HG03097 (cell line): ENCODE data around the gene TUBGCP5.
"Not testable (repeated sequence)": the region's sequence is repeated elsewhere in the genome, so short reads cannot be mapped to it uniquely, and the experiment has no call there.

Experiments used
- ATAC-seq: cut with Tn5 transposase; IDR thresholded peaks from one replicate; pipeline ENCODE4 v1.9.1; 2021; ENCODE audit not compliant: unreplicated experiment, low FRiP score

Gene TUBGCP5

GRCh38 chr15:23039143-23039916 is at the start of gene TUBGCP5:
Gene TUBGCP5, minus strand, starts transcription at chr15:23039569. Its CDS starts 26 bp downstream, at chr15:23039543.
- ATAC-seq: peak; percentile 96

GRCh38 chr15:23083115-23083514 is 43.7 kb upstream of the TUBGCP5 start:
- ATAC-seq: no peak

- not testable (repeated sequence) for ATAC-seq
These were observed 42.8 kb upstream of the TUBGCP5 start for GRCh38 chr15:23081996-23082737.

DNA sequence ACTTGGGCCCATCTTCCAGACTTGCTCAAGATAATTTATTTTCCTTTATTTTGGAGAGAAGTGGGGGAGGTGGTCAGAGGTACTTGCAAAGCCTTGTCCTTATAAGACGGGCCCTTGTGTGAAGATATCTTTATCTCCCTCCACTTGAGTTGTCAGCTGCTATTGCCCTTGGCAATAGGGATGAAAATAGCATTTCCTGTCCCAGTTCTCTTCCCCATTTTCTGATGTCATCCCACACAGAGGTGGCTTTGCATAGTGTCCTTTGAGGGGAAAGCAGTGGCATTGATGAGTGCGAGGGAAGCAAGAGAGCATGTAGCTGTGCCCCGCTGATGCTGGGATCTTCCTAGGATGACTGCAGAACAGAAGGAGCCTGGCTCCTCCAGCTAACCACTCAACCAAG is 41.9 kb upstream of the TUBGCP5 start:
- no peak for ATAC-seq

- ATAC-seq: no peak
These were observed 40.4 kb upstream of the TUBGCP5 start for GRCh38 chr15:23079766-23080165.

- no peak for ATAC-seq
These were observed 36.6 kb upstream of the TUBGCP5 start for GRCh38 chr15:23075927-23076326.

- ATAC-seq: no peak
These were observed 35.3 kb upstream of the TUBGCP5 start for GRCh38 chr15:23074684-23075083.

GRCh38 chr15:23073890-23074646 is 34.7 kb upstream of the TUBGCP5 start:
- no peak for ATAC-seq

GRCh38 chr15:23072633-23073032 is 33.3 kb upstream of the TUBGCP5 start:
- ATAC-seq: no peak

- no peak for ATAC-seq
These were observed 30.3 kb upstream of the TUBGCP5 start for GRCh38 chr15:23069496-23070166.

GRCh38 chr15:23067416-23067815 is 28.0 kb upstream of the TUBGCP5 start:
- ATAC-seq: no peak

DNA sequence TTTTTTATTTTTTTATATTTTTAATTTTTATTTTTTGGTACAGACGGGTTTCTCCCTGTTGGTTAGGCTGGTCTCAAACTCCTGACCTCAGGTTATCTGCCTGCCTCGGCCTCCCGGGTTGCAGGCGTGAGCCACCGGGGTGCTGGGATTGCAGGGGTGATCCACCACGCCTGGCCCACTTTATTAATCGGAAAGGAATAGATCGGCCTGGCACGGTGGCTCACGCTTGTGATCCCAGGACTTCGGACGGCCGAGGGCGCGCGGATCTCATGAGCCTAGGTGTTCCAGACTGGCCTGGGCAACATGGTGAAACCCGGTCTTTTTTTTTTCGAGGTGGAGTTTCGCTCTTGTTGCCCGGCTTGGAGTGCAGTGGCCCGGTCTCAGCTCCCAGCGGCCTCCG is 26.5 kb upstream of the TUBGCP5 start:
- ATAC-seq: no peak

DNA sequence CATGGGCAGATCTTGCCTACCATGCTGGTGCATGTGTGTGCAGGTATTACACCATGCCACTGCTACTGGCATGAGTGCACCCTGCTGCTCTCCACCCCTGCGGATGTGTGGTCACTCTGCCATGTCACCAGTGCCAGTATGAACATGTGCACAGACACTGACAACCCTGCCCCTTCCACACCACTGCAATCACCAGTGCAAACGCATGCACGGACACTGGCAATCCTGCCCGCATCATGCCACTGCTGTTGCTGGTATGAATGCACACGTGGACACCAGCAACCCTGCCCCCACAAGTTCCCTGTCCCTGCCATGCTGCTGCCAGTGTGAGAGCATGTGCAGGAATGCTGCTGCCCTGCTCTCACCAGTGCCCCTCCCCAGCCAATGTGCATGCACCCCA is 24.8 kb upstream of the TUBGCP5 start:
- no peak for ATAC-seq

- no peak for ATAC-seq
These were observed 18.3 kb upstream of the TUBGCP5 start for GRCh38 chr15:23057707-23058106.

- no peak for ATAC-seq
These were observed 15.9 kb upstream of the TUBGCP5 start for GRCh38 chr15:23055316-23055715.

DNA sequence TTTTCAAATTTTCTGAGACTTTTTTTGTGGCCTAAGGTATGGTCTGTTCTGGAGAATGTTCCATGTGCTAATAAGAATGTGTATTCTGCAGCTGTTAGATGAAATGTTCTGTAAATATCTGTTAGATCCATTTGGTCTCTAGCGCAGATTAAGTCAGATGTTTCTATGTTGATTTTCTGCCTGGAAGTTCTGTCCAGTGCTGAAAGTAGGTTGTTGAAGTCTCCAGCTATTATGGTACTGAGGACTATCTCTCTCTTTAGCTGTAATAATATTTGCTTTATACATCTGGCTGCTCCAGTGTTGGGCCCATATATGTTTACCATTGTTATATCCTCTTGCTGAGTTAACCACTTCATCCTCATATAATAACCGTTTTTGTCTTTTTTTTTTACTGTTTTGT is 13.2 kb upstream of the TUBGCP5 start:
- ATAC-seq: no peak

- no peak for ATAC-seq
These were observed 11.3 kb upstream of the TUBGCP5 start for GRCh38 chr15:23050708-23051107.

GRCh38 chr15:23049984-23050628 is 10.7 kb upstream of the TUBGCP5 start:
- ATAC-seq: no peak

DNA sequence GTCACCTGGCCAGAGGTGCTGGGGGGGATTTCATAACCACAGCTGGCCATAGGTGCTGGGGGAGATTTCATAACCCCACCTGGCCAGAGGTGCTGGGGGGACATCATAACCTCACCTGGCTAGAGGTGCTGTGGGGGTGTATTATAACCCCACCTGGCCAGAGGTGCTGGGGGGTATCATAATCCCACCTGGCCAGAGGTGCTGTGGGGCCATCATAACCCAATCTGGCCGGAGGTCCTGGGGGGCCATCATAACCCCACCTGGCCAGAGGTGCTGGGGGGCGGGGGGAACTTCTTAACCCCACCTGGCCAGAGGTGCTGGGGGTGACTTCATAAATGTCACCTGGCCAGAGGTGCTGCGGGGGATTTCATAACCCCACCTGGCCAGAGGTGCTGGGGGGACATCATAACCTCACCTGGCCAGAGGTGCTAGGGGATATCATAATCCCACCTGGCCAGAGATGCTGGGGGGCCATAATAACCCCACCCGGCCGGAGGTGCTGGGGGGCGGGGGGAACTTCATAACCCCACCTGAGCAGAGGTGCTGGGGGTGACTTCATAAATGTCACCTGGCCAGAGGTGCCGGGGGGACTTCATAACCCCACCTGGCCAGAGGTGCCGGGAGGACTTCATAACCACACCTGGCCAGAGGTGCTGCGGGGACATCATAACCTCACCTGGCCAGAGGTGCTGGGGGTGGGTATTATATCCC is 9.4 kb upstream of the TUBGCP5 start:
- ATAC-seq: not testable (repeated sequence)

- not testable (repeated sequence) for ATAC-seq
These were observed 4.6 kb upstream of the TUBGCP5 start for GRCh38 chr15:23043987-23044386.
